ENCODE measurements around the gene SYNDIG1.

SYNDIG1 gene

GRCh38 chr20:24449026-24449720, 20.3 kb upstream of the SYNDIG1 start:
- Histone ChIP-seq H3K9me3 (no peaks in the 10 kb centered on the region), H3K27ac (no peak overlapping the region), H3K4me3 (ENCODE audit: low read depth in 1 of 2, low read length in 1 of 2) (no peak overlapping the region), H3K27me3 (peaks cover 6% of the 10 kb centered on the region), H3K4me1 (ENCODE audit: control insufficient read depth in 1 of 2, insufficient read depth in 1 of 2, low read depth in 1 of 2, low read length in 1 of 2) (no peaks in the 10 kb centered on the region), H3K36me3 (no peaks in the 10 kb centered on the region)
- TF ChIP-seq CTCF (IDR thresholded peaks at IDR 0.05), result no peak

GRCh38 chr20:24450177-24450576, 19.3 kb upstream of the SYNDIG1 start:
- no peak overlapping the region for H3K4me3 ChIP-seq (ENCODE audit: low read depth in 1 of 2, low read length in 1 of 2)
- H3K9me3 ChIP-seq, result no peaks in the 10 kb centered on the region
- H3K4me1 ChIP-seq (ENCODE audit: control insufficient read depth in 1 of 2, insufficient read depth in 1 of 2, low read depth in 1 of 2, low read length in 1 of 2), result no peaks in the 10 kb centered on the region
- H3K36me3 ChIP-seq, result no peaks in the 10 kb centered on the region
- no peak overlapping the region for H3K27ac ChIP-seq
- H3K27me3 ChIP-seq, result peaks cover 6% of the 10 kb centered on the region
- no peak for TF ChIP-seq CTCF (IDR thresholded peaks at IDR 0.05)

GRCh38 chr20:24450624-24451376, 18.6 kb upstream of the SYNDIG1 start:
- Histone ChIP-seq H3K27me3 (peaks cover under 1% of the 10 kb centered on the region), H3K4me1 (ENCODE audit: control insufficient read depth in 1 of 2, insufficient read depth in 1 of 2, low read depth in 1 of 2, low read length in 1 of 2) (no peaks in the 10 kb centered on the region), H3K4me3 (ENCODE audit: low read depth in 1 of 2, low read length in 1 of 2) (no peak overlapping the region), H3K36me3 (no peaks in the 10 kb centered on the region), H3K9me3 (no peaks in the 10 kb centered on the region), H3K27ac (no peak overlapping the region)
- TF ChIP-seq CTCF (IDR thresholded peaks at IDR 0.05), result no peak

- H3K36me3 ChIP-seq, result no peaks in the 10 kb centered on the region
- no peak overlapping the region for H3K27ac ChIP-seq
- TF ChIP-seq CTCF (IDR thresholded peaks at IDR 0.05), result no peak
- no peaks in the 10 kb centered on the region for H3K4me1 ChIP-seq (ENCODE audit: control insufficient read depth in 1 of 2, insufficient read depth in 1 of 2, low read depth in 1 of 2, low read length in 1 of 2)
- H3K4me3 ChIP-seq (ENCODE audit: low read depth in 1 of 2, low read length in 1 of 2), result no peak overlapping the region
- no peaks in the 10 kb centered on the region for H3K9me3 ChIP-seq
- H3K27me3 ChIP-seq, result no peaks in the 10 kb centered on the region
Measured at GRCh38 chr20:24451428-24451827, 18.0 kb upstream of the SYNDIG1 start.

- Histone ChIP-seq H3K4me1 (ENCODE audit: control insufficient read depth in 1 of 2, insufficient read depth in 1 of 2, low read depth in 1 of 2, low read length in 1 of 2) (no peaks in the 10 kb centered on the region), H3K36me3 (no peaks in the 10 kb centered on the region), H3K9me3 (no peaks in the 10 kb centered on the region), H3K27ac (no peak overlapping the region), H3K27me3 (no peaks in the 10 kb centered on the region), H3K4me3 (ENCODE audit: low read depth in 1 of 2, low read length in 1 of 2) (no peak overlapping the region)
- no peak for TF ChIP-seq CTCF (IDR thresholded peaks at IDR 0.05)
Measured at GRCh38 chr20:24452016-24452415, 17.4 kb upstream of the SYNDIG1 start.

All from neutrophil (primary cell).